ENCODE data around the gene CHD9.
"Not testable (repeated sequence)": the region's sequence is repeated elsewhere in the genome, so short reads cannot be mapped to it uniquely, and the experiment has no call there.

Gene CHD9

GRCh38 chr16:53290520-53290919 is 235.7 kb downstream of the CHD9 start:
- DNase-seq, result no peak

GRCh38 chr16:53291757-53292392 is 237.1 kb downstream of the CHD9 start:
- no peak for DNase-seq

- no peak for DNase-seq
Measured at GRCh38 chr16:53297477-53297876, 242.7 kb downstream of the CHD9 start.

- DNase-seq, result no peak
Measured at GRCh38 chr16:53304334-53304733, 249.5 kb downstream of the CHD9 start.

GRCh38 chr16:53305743-53306142 is 251.0 kb downstream of the CHD9 start:
- DNase-seq, result no peak

- no peak for DNase-seq
Measured at GRCh38 chr16:53309457-53309856, 254.7 kb downstream of the CHD9 start.

- no peak for DNase-seq
Measured at GRCh38 chr16:53320992-53321391, 266.2 kb downstream of the CHD9 start.

GRCh38 chr16:53323924-53324323 is 269.1 kb downstream of the CHD9 start:
- no peak for DNase-seq

- not testable (repeated sequence) for DNase-seq
Measured at GRCh38 chr16:53330991-53331390, 276.2 kb downstream of the CHD9 start.

- DNase-seq, result no peak
Measured at GRCh38 chr16:53334581-53334980, 279.8 kb downstream of the CHD9 start.

- no peak for DNase-seq
Measured at GRCh38 chr16:53337294-53337693, 282.5 kb downstream of the CHD9 start.

GRCh38 chr16:53341792-53342191 is 287.0 kb downstream of the CHD9 start:
- no peak for DNase-seq

- no peak for DNase-seq
Measured at GRCh38 chr16:53355064-53355463, 300.3 kb downstream of the CHD9 start.

- DNase-seq, result no peak
Measured at GRCh38 chr16:53356478-53357207, 301.9 kb downstream of the CHD9 start.

- DNase-seq, result no peak
Measured at GRCh38 chr16:53357208-53357586, 302.4 kb downstream of the CHD9 start.

- no peak for DNase-seq
Measured at GRCh38 chr16:53357955-53358354, 303.2 kb downstream of the CHD9 start.

- no peak for DNase-seq
Measured at GRCh38 chr16:53358884-53359283, 304.1 kb downstream of the CHD9 start.

- no peak for DNase-seq
Measured at GRCh38 chr16:53369921-53370320, 315.1 kb downstream of the CHD9 start.

GRCh38 chr16:53370827-53371226 is 316.0 kb downstream of the CHD9 start:
- DNase-seq, result no peak

GRCh38 chr16:53372992-53373871 is 318.4 kb downstream of the CHD9 start:
- peak; percentile 77 for DNase-seq

- DNase-seq, result no peak
Measured at GRCh38 chr16:53374800-53375199, 320.0 kb downstream of the CHD9 start.

GRCh38 chr16:53378138-53378537 is 323.3 kb downstream of the CHD9 start:
- no peak for DNase-seq
